ENCODE results near the gene TXNDC15.
"Not testable (repeated sequence)": the region's sequence is repeated elsewhere in the genome, so short reads cannot be mapped to it uniquely, and the experiment has no call there.

The TXNDC15 gene

GRCh38 chr5:134845335-134845851 lies 28.8 kb upstream of the TXNDC15 start:
- peak overlapping the region; percentile 95 for H3K27ac ChIP-seq (ENCODE audit: insufficient read depth, low read length, poor library complexity, severe bottlenecking)
- H3K9me3 ChIP-seq (ENCODE audit: control insufficient read depth, low read length): no peaks in the 10 kb centered on the region
- peak overlapping the region; percentile 96 for H3K4me3 ChIP-seq (ENCODE audit: insufficient read depth, low read depth, low read length, poor library complexity, severe bottlenecking)
- H3K27me3 ChIP-seq (replicated peaks; ENCODE audit: control insufficient read depth, insufficient read depth, low read length, poor library complexity, severe bottlenecking): no peaks in the 10 kb centered on the region
- peaks cover 20% of the 10 kb centered on the region for H3K4me1 ChIP-seq (ENCODE audit: control insufficient read depth, insufficient read depth, low read length, poor library complexity, severe bottlenecking)
- no peaks in the 10 kb centered on the region for H3K36me3 ChIP-seq (ENCODE audit: control insufficient read depth, insufficient read depth, low read length)
- no peak for DNase-seq

DNA sequence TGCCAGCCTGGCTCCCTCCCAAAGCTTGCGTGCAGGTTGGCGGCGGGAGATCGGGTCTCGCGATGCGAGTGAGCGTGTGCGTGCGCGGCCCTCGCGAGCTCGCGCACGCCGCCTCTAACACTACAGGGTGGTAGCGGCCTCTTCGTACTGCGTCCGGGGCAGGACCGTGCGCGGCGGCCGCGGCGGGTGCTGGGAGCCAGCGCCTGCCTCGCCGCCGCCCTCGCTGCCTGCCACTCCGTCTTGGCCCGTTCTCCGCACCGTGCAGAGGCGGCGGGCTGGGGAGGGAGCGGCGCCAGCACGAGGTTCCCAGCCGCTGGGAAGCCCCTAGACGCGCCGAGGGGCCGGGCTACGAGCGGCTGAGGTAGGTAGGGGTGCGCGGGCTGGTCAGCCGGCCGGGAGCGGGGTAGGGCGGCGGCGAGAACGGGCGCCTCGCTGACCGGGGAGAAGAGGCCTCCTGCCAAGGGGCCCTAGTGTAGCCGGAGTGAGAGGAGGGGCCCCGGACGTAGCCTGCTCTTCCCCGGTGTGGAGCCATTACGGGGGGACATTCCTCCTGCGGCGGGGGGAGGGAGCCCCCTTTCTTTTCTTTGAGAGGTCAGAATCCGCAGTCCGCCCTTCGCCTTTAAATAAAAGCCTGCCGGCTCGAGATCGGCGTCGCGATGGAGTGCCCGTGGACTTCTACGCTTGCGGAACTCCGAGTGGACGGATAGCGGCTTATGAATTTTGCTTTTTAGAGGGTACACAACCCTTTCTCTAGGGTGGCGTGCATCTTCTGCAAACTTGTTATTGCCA lies 28.1 kb upstream of the TXNDC15 start, which contains the start of gene C5orf24:
Gene C5orf24, plus strand, starts transcription at position 117 of the 789 bp plus-strand sequence. CDS start 8,933 bp downstream, outside the sequence.
- Histone ChIP-seq H3K27ac (ENCODE audit: insufficient read depth, low read length, poor library complexity, severe bottlenecking) (peak within 1 kb of the TSS; percentile 95), H3K4me1 (ENCODE audit: control insufficient read depth, insufficient read depth, low read length, poor library complexity, severe bottlenecking) (peaks cover 20% of the 10 kb centered on the region), H3K36me3 (ENCODE audit: control insufficient read depth, insufficient read depth, low read length) (no peaks in the 10 kb centered on the region), H3K9me3 (ENCODE audit: control insufficient read depth, low read length) (no peaks in the 10 kb centered on the region), H3K4me3 (ENCODE audit: insufficient read depth, low read depth, low read length, poor library complexity, severe bottlenecking) (peak within 1 kb of the TSS; percentile 96), H3K27me3 (replicated peaks; ENCODE audit: control insufficient read depth, insufficient read depth, low read length, poor library complexity, severe bottlenecking) (no peaks in the 10 kb centered on the region)
- DNase-seq: peak; percentile 79 to 86 (median 86)

GRCh38 chr5:134846641-134846960 lies 27.6 kb upstream of the TXNDC15 start:
- H3K4me3 ChIP-seq (ENCODE audit: insufficient read depth, low read depth, low read length, poor library complexity, severe bottlenecking): peak overlapping the region; percentile 96
- DNase-seq: peak in 1 of 3 donors; percentile 5

GRCh38 chr5:134849434-134849933 lies 24.7 kb upstream of the TXNDC15 start:
- H3K4me3 ChIP-seq (ENCODE audit: insufficient read depth, low read depth, low read length, poor library complexity, severe bottlenecking); H3K27me3 ChIP-seq (replicated peaks; ENCODE audit: control insufficient read depth, insufficient read depth, low read length, poor library complexity, severe bottlenecking); H3K27ac ChIP-seq (ENCODE audit: insufficient read depth, low read length, poor library complexity, severe bottlenecking); H3K36me3 ChIP-seq (ENCODE audit: control insufficient read depth, insufficient read depth, low read length); H3K9me3 ChIP-seq (ENCODE audit: control insufficient read depth, low read length); DNase-seq: not testable (repeated sequence)
- peaks cover 20% of the 10 kb centered on the region for H3K4me1 ChIP-seq (ENCODE audit: control insufficient read depth, insufficient read depth, low read length, poor library complexity, severe bottlenecking)

More at GRCh38 chr5:134846641-134846960, 27.6 kb upstream of the TXNDC15 start:
- no peaks in the 10 kb centered on the region for H3K27me3 ChIP-seq (replicated peaks; ENCODE audit: control insufficient read depth, insufficient read depth, low read length, poor library complexity, severe bottlenecking)
- no peaks in the 10 kb centered on the region for H3K36me3 ChIP-seq (ENCODE audit: control insufficient read depth, insufficient read depth, low read length)
- peaks cover 20% of the 10 kb centered on the region for H3K4me1 ChIP-seq (ENCODE audit: control insufficient read depth, insufficient read depth, low read length, poor library complexity, severe bottlenecking)
- peak overlapping the region; percentile 95 for H3K27ac ChIP-seq (ENCODE audit: insufficient read depth, low read length, poor library complexity, severe bottlenecking)
- H3K9me3 ChIP-seq (ENCODE audit: control insufficient read depth, low read length): no peaks in the 10 kb centered on the region

- DNase-seq: no peak
- Histone ChIP-seq H3K36me3 (ENCODE audit: control insufficient read depth, insufficient read depth, low read length) (peaks cover 24% of the 10 kb centered on the region), H3K27me3 (replicated peaks; ENCODE audit: control insufficient read depth, insufficient read depth, low read length, poor library complexity, severe bottlenecking) (no peaks in the 10 kb centered on the region), H3K4me3 (ENCODE audit: insufficient read depth, low read depth, low read length, poor library complexity, severe bottlenecking) (no peak overlapping the region), H3K27ac (ENCODE audit: insufficient read depth, low read length, poor library complexity, severe bottlenecking) (no peak overlapping the region), H3K9me3 (ENCODE audit: control insufficient read depth, low read length) (no peaks in the 10 kb centered on the region), H3K4me1 (ENCODE audit: control insufficient read depth, insufficient read depth, low read length, poor library complexity, severe bottlenecking) (peaks cover 12% of the 10 kb centered on the region)
These were observed 22.8 kb upstream of the TXNDC15 start for GRCh38 chr5:134851307-134851923.

DNA sequence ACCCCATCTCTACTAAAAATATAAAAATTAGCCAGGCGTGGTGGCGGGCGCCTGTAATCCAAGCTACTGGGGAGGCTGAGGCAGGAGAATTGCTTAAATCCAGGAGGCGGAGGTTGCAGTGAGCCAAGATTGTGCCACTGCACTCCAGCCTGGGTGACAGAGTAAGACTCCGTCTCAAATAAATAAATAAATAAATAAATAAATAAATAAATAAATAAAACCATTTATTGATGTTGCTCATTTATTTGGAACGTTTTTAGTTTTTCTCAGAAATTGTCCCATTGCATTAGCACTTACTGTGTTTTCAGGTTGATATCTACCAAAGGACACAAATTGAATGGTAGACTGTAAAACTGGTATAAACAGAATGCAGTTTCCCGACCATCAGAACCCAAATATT lies 17.7 kb upstream of the TXNDC15 start:
- H3K4me1 ChIP-seq (ENCODE audit: control insufficient read depth, insufficient read depth, low read length, poor library complexity, severe bottlenecking); H3K27ac ChIP-seq (ENCODE audit: insufficient read depth, low read length, poor library complexity, severe bottlenecking); H3K9me3 ChIP-seq (ENCODE audit: control insufficient read depth, low read length); H3K27me3 ChIP-seq (replicated peaks; ENCODE audit: control insufficient read depth, insufficient read depth, low read length, poor library complexity, severe bottlenecking); DNase-seq; H3K4me3 ChIP-seq (ENCODE audit: insufficient read depth, low read depth, low read length, poor library complexity, severe bottlenecking): not testable (repeated sequence)
- peaks cover 39% of the 10 kb centered on the region for H3K36me3 ChIP-seq (ENCODE audit: control insufficient read depth, insufficient read depth, low read length)

GRCh38 chr5:134857401-134857800 lies 16.8 kb upstream of the TXNDC15 start:
- Histone ChIP-seq H3K27me3 (replicated peaks; ENCODE audit: control insufficient read depth, insufficient read depth, low read length, poor library complexity, severe bottlenecking) (no peaks in the 10 kb centered on the region), H3K4me1 (ENCODE audit: control insufficient read depth, insufficient read depth, low read length, poor library complexity, severe bottlenecking) (no peaks in the 10 kb centered on the region), H3K36me3 (ENCODE audit: control insufficient read depth, insufficient read depth, low read length) (peaks cover 36% of the 10 kb centered on the region), H3K4me3 (ENCODE audit: insufficient read depth, low read depth, low read length, poor library complexity, severe bottlenecking) (no peak overlapping the region), H3K27ac (ENCODE audit: insufficient read depth, low read length, poor library complexity, severe bottlenecking) (no peak overlapping the region), H3K9me3 (ENCODE audit: control insufficient read depth, low read length) (no peaks in the 10 kb centered on the region)
- DNase-seq: no peak

- no peaks in the 10 kb centered on the region for H3K9me3 ChIP-seq (ENCODE audit: control insufficient read depth, low read length)
- no peak overlapping the region for H3K4me3 ChIP-seq (ENCODE audit: insufficient read depth, low read depth, low read length, poor library complexity, severe bottlenecking)
- no peaks in the 10 kb centered on the region for H3K27me3 ChIP-seq (replicated peaks; ENCODE audit: control insufficient read depth, insufficient read depth, low read length, poor library complexity, severe bottlenecking)
- H3K4me1 ChIP-seq (ENCODE audit: control insufficient read depth, insufficient read depth, low read length, poor library complexity, severe bottlenecking): no peaks in the 10 kb centered on the region
- DNase-seq: no peak
- no peak overlapping the region for H3K27ac ChIP-seq (ENCODE audit: insufficient read depth, low read length, poor library complexity, severe bottlenecking)
- H3K36me3 ChIP-seq (ENCODE audit: control insufficient read depth, insufficient read depth, low read length): no peaks in the 10 kb centered on the region
These were observed 9.5 kb upstream of the TXNDC15 start for GRCh38 chr5:134864707-134865106.

DNA sequence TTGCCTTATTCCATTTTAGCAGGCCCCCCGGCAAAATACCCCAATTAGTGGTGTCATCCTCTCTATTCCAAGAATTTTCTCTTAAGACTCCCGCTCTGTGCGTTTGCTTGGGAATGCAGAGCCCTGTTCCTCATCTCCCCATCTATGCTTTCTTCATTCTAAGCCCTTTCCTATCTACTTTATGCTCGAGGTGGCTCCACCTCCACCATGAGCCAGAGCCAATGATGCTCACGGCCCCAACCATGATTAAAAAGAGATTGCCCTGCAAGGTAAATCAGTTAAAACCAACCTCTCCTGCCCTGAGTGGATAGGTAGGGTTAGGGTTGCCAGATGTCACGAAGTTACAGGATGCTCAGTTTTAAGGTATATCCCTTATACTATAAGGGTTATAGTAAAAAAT lies 677 bp upstream of the TXNDC15 start:
- H3K27ac ChIP-seq (ENCODE audit: insufficient read depth, low read length, poor library complexity, severe bottlenecking): peak overlapping the region; percentile 85

More for the DNA sequence above, 677 bp upstream of the TXNDC15 start:
- no peaks in the 10 kb centered on the region for H3K9me3 ChIP-seq (ENCODE audit: control insufficient read depth, low read length)
- no peaks in the 10 kb centered on the region for H3K27me3 ChIP-seq (replicated peaks; ENCODE audit: control insufficient read depth, insufficient read depth, low read length, poor library complexity, severe bottlenecking)
- peak overlapping the region; percentile 72 for H3K4me3 ChIP-seq (ENCODE audit: insufficient read depth, low read depth, low read length, poor library complexity, severe bottlenecking)
- DNase-seq: no peak
- H3K4me1 ChIP-seq (ENCODE audit: control insufficient read depth, insufficient read depth, low read length, poor library complexity, severe bottlenecking): peaks cover 18% of the 10 kb centered on the region
- H3K36me3 ChIP-seq (ENCODE audit: control insufficient read depth, insufficient read depth, low read length): no peaks in the 10 kb centered on the region
